Glutamatergic neuron (in vitro differentiated cells): ENCODE measurements around the gene ANO1. TPM values are rescaled to one million over a fixed set of nuclear protein-coding genes. Genes with fewer than 3 reads are reported as not detected.
A peak's percentile ranks its signal among the peaks of the same experiment; 100 is the strongest.

Source experiments
- DNase-seq: peaks from one replicate; pipeline ENCODE4 v3.0.0; 2022
- H3K27ac Mint-ChIP-seq: one replicate; pipeline ENCODE4 v1.8.0; 2020; ENCODE audit warnings: mild to moderate bottlenecking, mixed read lengths, inconsistent platforms; ENCODE audit not compliant: unreplicated experiment
- H3K27me3 Mint-ChIP-seq: one replicate; pipeline ENCODE4 v1.8.0; 2020; ENCODE audit warnings: mild to moderate bottlenecking, moderate library complexity, mixed read lengths, inconsistent platforms; ENCODE audit not compliant: unreplicated experiment
- H3K36me3 Mint-ChIP-seq: one replicate; pipeline ENCODE4 v1.8.0; 2020; ENCODE audit warnings: mild to moderate bottlenecking, mixed read lengths, inconsistent platforms; ENCODE audit not compliant: unreplicated experiment
- H3K4me1 Mint-ChIP-seq: one replicate; pipeline ENCODE4 v1.8.0; 2020; ENCODE audit warnings: mild to moderate bottlenecking, low read depth, mixed read lengths, inconsistent platforms; ENCODE audit not compliant: unreplicated experiment
- H3K4me3 Mint-ChIP-seq: one replicate; pipeline ENCODE4 v1.8.0; 2020; ENCODE audit warnings: mild to moderate bottlenecking, mixed read lengths, inconsistent platforms; ENCODE audit not compliant: unreplicated experiment
- H3K9me3 Mint-ChIP-seq: one replicate; pipeline ENCODE4 v1.8.0; 2020; ENCODE audit warnings: mild to moderate bottlenecking, moderate library complexity, mixed read lengths, inconsistent platforms; ENCODE audit not compliant: unreplicated experiment
- CTCF ChIP-seq: fragments of 200-600 bp; sonication (generic); IDR thresholded peaks from one replicate; pipeline ENCODE4 v1.5.0; 2021; ENCODE audit not compliant: partially characterized antibody, unreplicated experiment
- total RNA-seq: library from RNA; stranded (reverse); fragmentation: NEBNext Ultra II Directional; extraction: Animal tissue kit (Norgen Biotek cat#: 25700); gene quantifications from one replicate; pipeline ENCODE4 v1.2.1, GENCODE V29; 2021; ENCODE audit not compliant: unreplicated experiment

ANO1 gene
- total RNA-seq, 1 donor from 2014 or later = not detected

DNA sequence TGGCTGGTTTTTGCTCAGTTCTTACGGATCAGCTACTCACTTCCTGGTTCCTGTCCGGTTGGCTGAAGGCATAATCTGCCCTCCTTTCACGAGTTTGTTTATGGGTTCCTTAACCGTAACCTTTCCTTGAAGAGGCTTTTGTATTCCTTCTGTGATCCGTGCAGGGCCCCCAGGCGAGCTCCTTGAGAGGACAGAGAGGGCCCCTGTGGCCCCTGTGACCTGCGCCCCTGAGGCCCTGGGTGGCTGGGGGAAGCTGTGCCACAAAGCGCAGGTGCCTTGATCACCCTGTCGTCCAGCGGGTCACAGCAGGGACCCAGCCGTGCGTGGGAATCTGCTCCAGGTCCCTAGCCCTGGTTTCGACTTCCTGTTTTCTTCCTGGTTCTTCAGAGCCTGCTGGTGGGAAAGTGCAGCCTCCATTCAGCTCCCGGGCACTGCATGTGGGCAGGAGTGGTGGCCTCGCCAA lies 97.2 kb downstream of the ANO1 start:
- H3K9me3 Mint-ChIP-seq = peaks cover 1% of the 10 kb centered on the region
- DNase-seq = no peak
- no peak overlapping the region for H3K27ac Mint-ChIP-seq
- no peak for TF ChIP-seq CTCF
- peaks cover 2% of the 10 kb centered on the region for H3K27me3 Mint-ChIP-seq
- peaks cover 9% of the 10 kb centered on the region for H3K4me1 Mint-ChIP-seq
- no peak overlapping the region for H3K4me3 Mint-ChIP-seq
- no peaks in the 10 kb centered on the region for H3K36me3 Mint-ChIP-seq

GRCh38 chr11:70176940-70177689 lies 99.0 kb downstream of the ANO1 start:
- DNase-seq = peak; percentile 76
- Mint-ChIP-seq H3K4me3 (no peak overlapping the region), H3K36me3 (no peaks in the 10 kb centered on the region), H3K4me1 (peaks cover 9% of the 10 kb centered on the region), H3K9me3 (peaks cover 1% of the 10 kb centered on the region), H3K27me3 (no peaks in the 10 kb centered on the region), H3K27ac (no peak overlapping the region)
- peak; percentile 78 for TF ChIP-seq CTCF

GRCh38 chr11:70180906-70181305 lies 102.8 kb downstream of the ANO1 start:
- no peaks in the 10 kb centered on the region for H3K9me3 Mint-ChIP-seq
- H3K4me1 Mint-ChIP-seq = no peaks in the 10 kb centered on the region
- H3K27me3 Mint-ChIP-seq = peaks cover 4% of the 10 kb centered on the region
- no peaks in the 10 kb centered on the region for H3K36me3 Mint-ChIP-seq
- no peak for DNase-seq
- no peak overlapping the region for H3K4me3 Mint-ChIP-seq
- no peak for TF ChIP-seq CTCF
- H3K27ac Mint-ChIP-seq = no peak overlapping the region

DNA sequence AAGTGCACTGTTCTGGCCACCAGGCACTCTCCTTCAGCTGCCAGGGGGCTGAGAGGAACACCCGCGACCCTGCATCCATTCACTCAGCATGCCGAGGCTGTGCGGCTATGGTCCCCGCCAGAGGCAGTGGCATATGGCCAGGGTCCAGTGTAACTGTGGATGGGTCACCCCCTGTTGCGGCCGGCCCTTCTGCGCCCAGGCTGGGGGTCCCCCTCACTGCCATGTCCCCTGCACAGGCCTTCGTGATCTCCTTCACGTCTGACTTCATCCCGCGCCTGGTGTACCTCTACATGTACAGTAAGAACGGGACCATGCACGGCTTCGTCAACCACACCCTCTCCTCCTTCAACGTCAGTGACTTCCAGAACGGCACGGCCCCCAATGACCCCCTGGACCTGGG lies 104.1 kb downstream of the ANO1 start:
- Mint-ChIP-seq H3K36me3 (no peaks in the 10 kb centered on the region), H3K9me3 (no peaks in the 10 kb centered on the region), H3K4me3 (no peak overlapping the region), H3K4me1 (no peaks in the 10 kb centered on the region), H3K27ac (no peak overlapping the region), H3K27me3 (peaks cover 4% of the 10 kb centered on the region)
- DNase-seq = no peak
- TF ChIP-seq CTCF = no peak

DNA sequence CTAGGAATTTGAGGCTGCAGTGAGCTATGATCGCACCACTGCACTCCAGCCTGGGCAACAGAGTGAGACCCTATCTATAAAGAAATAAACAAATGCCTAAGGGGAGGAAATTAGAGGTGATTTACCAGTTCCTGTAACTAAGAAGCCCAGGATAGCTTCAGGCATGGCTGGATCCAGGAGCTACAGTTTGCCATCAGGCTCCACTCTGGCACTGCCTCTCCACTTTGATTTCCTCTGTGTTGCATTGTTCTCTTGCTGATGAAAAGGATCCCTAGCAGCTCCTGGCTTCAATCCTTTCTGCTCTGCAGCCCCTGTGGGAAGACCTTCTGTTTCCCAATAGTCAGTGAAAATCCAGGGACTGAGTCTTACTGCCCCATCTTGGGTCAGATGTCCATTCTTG lies 104.9 kb downstream of the ANO1 start:
- no peak overlapping the region for H3K27ac Mint-ChIP-seq
- no peak overlapping the region for H3K4me3 Mint-ChIP-seq
- TF ChIP-seq CTCF = no peak
- no peaks in the 10 kb centered on the region for H3K9me3 Mint-ChIP-seq
- peaks cover 4% of the 10 kb centered on the region for H3K27me3 Mint-ChIP-seq
- no peak for DNase-seq
- no peaks in the 10 kb centered on the region for H3K4me1 Mint-ChIP-seq
- no peaks in the 10 kb centered on the region for H3K36me3 Mint-ChIP-seq
